Caco-2 (cell line): Measurements from ENCODE around the gene TPTE2. TPM values are rescaled to one million over a fixed set of nuclear protein-coding genes. Genes with fewer than 3 reads are reported as not detected.

Source experiments
- BruUV-seq: library from RNA; stranded (reverse); fragments of 400-500 nt; replicated peaks from 2 replicates; lab custom pipeline; 2021; lab: Mats Ljungman, UMichigan
- CTCF ChIA-PET: fragments of 300-600 bp; sonication (Branson Sonifier 250); formaldehyde crosslinking; loops from one replicate; lab custom pipeline; 2022; ENCODE audit warnings: antibody characterized with exemption; lab: Charles Lee
- POLR2A ChIA-PET: fragments of 300-600 bp; sonication (Branson Sonifier 250); formaldehyde crosslinking; loops from one replicate; lab custom pipeline; 2022; ENCODE audit warnings: antibody characterized with exemption; lab: Charles Lee
- DNase-seq, 2 experiments: peaks; one replicate each; pipeline versions ENCODE4 v3.0.0 to v3.0.0-alpha.2; 2020 to 2022
- H3K27me3 ChIP-seq: replicated peaks from 2 replicates; pipeline ENCODE4 v1.6.0; 2011; ENCODE audit warnings: low read length; ENCODE audit not compliant: control insufficient read depth, insufficient read depth
- H3K36me3 ChIP-seq: 2 replicates; pipeline ENCODE4 v1.5.1; 2011; ENCODE audit warnings: low read length; ENCODE audit not compliant: control insufficient read depth, insufficient read depth
- H3K4me1 ChIP-seq: fragments of 250-450 bp; sonication (Bioruptor Pico); 2 replicates; pipeline ENCODE4 v1.5.1; 2020; ENCODE audit warnings: mild to moderate bottlenecking
- H3K4me3 ChIP-seq: 2 replicates; pipeline ENCODE4 v1.5.1; 2011; ENCODE audit warnings: low read depth, mild to moderate bottlenecking, control low read depth, low read length
- H3K9me3 ChIP-seq: fragments of 250-450 bp; sonication (Bioruptor Pico); 2 replicates; pipeline ENCODE4 v1.5.1; 2020; ENCODE audit warnings: mild to moderate bottlenecking, moderate library complexity
- H3K27ac Mint-ChIP-seq: one replicate; pipeline ENCODE4 v1.8.0; 2022; ENCODE audit warnings: mixed read lengths; ENCODE audit not compliant: unreplicated experiment
- H3K27me3 Mint-ChIP-seq: one replicate; pipeline ENCODE4 v1.8.0; 2022; ENCODE audit warnings: mixed read lengths; ENCODE audit not compliant: insufficient read depth, unreplicated experiment
- H3K36me3 Mint-ChIP-seq: one replicate; pipeline ENCODE4 v1.8.0; 2022; ENCODE audit warnings: mild to moderate bottlenecking, mixed read lengths; ENCODE audit not compliant: insufficient read depth, unreplicated experiment
- H3K4me1 Mint-ChIP-seq: one replicate; pipeline ENCODE4 v1.8.0; 2022; ENCODE audit warnings: low read depth, mixed read lengths; ENCODE audit not compliant: unreplicated experiment
- H3K4me3 Mint-ChIP-seq: one replicate; pipeline ENCODE4 v1.8.0; 2022; ENCODE audit warnings: mild to moderate bottlenecking, moderate library complexity, mixed read lengths; ENCODE audit not compliant: unreplicated experiment
- H3K9me3 Mint-ChIP-seq: one replicate; pipeline ENCODE4 v1.8.0; 2022; ENCODE audit warnings: mixed read lengths; ENCODE audit not compliant: unreplicated experiment
- CTCF ChIP-seq, 2 experiments: fragments of 200-600 bp in 1 of 2; IDR thresholded peaks; 1 replicate in 1 of 2; 2 replicates in 1 of 2; pipeline versions ENCODE4 v1.5.1 to v1.8.0; 2011 to 2022; ENCODE audit warnings: antibody characterized with exemption in 1 of 2, control low read depth in 1 of 2, inconsistent platforms in 1 of 2, low read depth in 1 of 2, low read length in 1 of 2, mild to moderate bottlenecking in 1 of 2, moderate library complexity in 1 of 2; ENCODE audit not compliant: insufficient read depth in 1 of 2, severe bottlenecking in 1 of 2, unreplicated experiment in 1 of 2
- intact Hi-C: fragments of 100-400 bp; cut with micrococcal nuclease; formaldehyde crosslinking; loops from one replicate; pipeline ENCODE4 v1.10.0; 2022; ENCODE audit not compliant: unreplicated experiment
- total RNA-seq: library from RNA; stranded (reverse); gene quantifications from 2 replicates; pipeline ENCODE4 v1.2.3, GENCODE V29; 2022

TPTE2 gene
- total RNA-seq, 1 experiment from 2014 or later: not detected

DNA sequence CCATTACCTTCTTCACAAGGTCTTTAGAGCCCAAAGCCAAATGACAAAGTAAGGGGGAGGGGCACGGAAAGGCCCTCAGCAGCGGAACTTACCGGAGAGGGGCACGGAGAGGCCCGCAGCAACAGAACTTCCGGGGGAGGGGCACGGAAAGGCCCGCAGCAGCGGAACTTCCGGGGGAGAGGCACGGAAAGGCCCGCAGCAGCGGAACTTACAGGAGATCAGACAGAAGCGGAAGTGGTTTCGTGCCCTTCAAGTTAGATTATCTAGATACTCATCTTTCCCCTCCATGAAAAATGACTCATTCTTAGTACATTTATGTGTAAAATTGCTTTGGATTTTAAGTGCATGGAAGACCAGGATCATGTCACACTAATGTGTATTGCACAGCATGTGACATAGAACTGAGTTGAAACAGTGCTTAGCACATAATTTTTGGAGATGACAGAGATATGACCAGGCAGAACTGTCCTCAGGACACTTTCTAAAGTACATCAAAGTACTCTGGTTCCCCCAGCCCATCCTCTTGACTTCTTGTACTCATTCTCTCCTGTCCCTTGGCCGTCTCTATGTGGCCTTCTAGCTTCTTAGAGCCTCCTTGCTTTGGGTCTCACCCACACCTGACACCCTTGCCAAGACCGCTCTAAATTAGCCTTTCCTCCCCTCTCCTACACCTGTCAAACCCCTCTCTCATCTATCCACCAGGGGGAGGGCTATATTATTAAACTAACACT, 25.7 kb upstream of the TPTE2 start:
- Mint-ChIP-seq H3K36me3 (no peaks in the 10 kb centered on the region), H3K9me3 (no peaks in the 10 kb centered on the region), H3K4me1 (peaks cover 6% of the 10 kb centered on the region), H3K27ac (no peak overlapping the region), H3K27me3 (no peaks in the 10 kb centered on the region), H3K4me3 (no peak overlapping the region)
- peak in 1 of 2 experiments; percentile 41 for DNase-seq
- TF ChIP-seq CTCF (IDR thresholded peaks at IDR 0.05; ENCODE audit: insufficient read depth in 1 of 2, low read depth in 1 of 2, low read length in 1 of 2, severe bottlenecking in 1 of 2, unreplicated experiment in 1 of 2): no peak
- CTCF ChIA-PET: interaction anchor here (1.0 to 1.5 kb wide), 3 partner anchors 31 to 498 kb away, joined by 5 to 10 read pairs (median 6); partner anchors contain the start of gene MPHOSPH8
- Histone ChIP-seq H3K4me1 (no peaks in the 10 kb centered on the region), H3K4me3 (no peak overlapping the region), H3K36me3 (no peaks in the 10 kb centered on the region), H3K9me3 (no peaks in the 10 kb centered on the region), H3K27me3 (no peaks in the 10 kb centered on the region)
- BruUV-seq: no TSS peak
- POLR2A ChIA-PET: no interaction called here
- intact Hi-C loops: loop anchor here (1.0 to 10.0 kb wide), 5 partner anchors 32 to 498 kb away; no protein-coding TSS in a partner anchor

DNA sequence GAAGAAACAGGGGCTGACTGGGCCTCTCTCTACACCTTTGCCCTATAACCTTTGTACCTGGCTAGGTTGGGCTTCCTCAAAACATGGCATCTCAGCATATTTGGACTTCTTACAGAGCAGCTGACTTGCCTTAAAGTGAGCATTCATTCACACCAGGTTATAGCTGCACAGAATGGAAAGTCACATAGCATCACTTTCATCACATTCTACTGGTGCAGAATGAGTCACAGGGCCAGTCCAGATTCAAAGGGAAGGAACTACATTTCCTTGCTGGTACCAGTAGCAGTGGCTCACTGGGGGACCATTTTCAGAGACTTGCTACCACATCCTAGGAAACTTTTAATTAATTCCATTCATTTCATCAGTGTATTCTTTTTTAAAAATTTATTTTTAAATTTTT, 20.3 kb upstream of the TPTE2 start:
- CTCF ChIA-PET: no interaction called here
- H3K4me3 Mint-ChIP-seq: no peak overlapping the region
- Histone ChIP-seq H3K36me3 (no peaks in the 10 kb centered on the region; the same call in 1 of the 2 replicates), H3K4me3 (no peak overlapping the region), H3K4me1 (no peaks in the 10 kb centered on the region), H3K9me3 (no peaks in the 10 kb centered on the region), H3K27me3 (no peaks in the 10 kb centered on the region)
- BruUV-seq: no TSS peak
- no peaks in the 10 kb centered on the region for H3K36me3 Mint-ChIP-seq
- POLR2A ChIA-PET: no interaction called here
- H3K9me3 Mint-ChIP-seq: no peaks in the 10 kb centered on the region
- H3K27ac Mint-ChIP-seq: no peak overlapping the region
- H3K27me3 Mint-ChIP-seq: no peaks in the 10 kb centered on the region
- intact Hi-C loops: loop anchor here (10.0 kb wide), 2 partner anchors 137 to 427 kb away; no protein-coding TSS in a partner anchor
- no peak for TF ChIP-seq CTCF (IDR thresholded peaks at IDR 0.05; ENCODE audit: insufficient read depth in 1 of 2, low read depth in 1 of 2, low read length in 1 of 2, severe bottlenecking in 1 of 2, unreplicated experiment in 1 of 2)
- DNase-seq: no peak
- H3K4me1 Mint-ChIP-seq: no peaks in the 10 kb centered on the region

- H3K36me3 ChIP-seq: no peaks in the 10 kb centered on the region; the same call in 1 of the 2 replicates
These were observed 13.9 kb upstream of the TPTE2 start for GRCh38 chr13:19575230-19575629.

More at GRCh38 chr13:19575230-19575629, 13.9 kb upstream of the TPTE2 start:
- no peaks in the 10 kb centered on the region for H3K36me3 Mint-ChIP-seq
- H3K27me3 ChIP-seq: no peaks in the 10 kb centered on the region
- H3K4me3 Mint-ChIP-seq: no peak overlapping the region
- H3K4me1 ChIP-seq: no peaks in the 10 kb centered on the region
- no peaks in the 10 kb centered on the region for H3K4me1 Mint-ChIP-seq
- no TSS peak for BruUV-seq
- ChIA-PET POLR2A (no interaction called here), CTCF (no interaction called here)
- no peak for TF ChIP-seq CTCF (IDR thresholded peaks at IDR 0.05; ENCODE audit: insufficient read depth in 1 of 2, low read depth in 1 of 2, low read length in 1 of 2, severe bottlenecking in 1 of 2, unreplicated experiment in 1 of 2)
- H3K9me3 Mint-ChIP-seq: no peaks in the 10 kb centered on the region
- no peak for DNase-seq
- no peaks in the 10 kb centered on the region for H3K27me3 Mint-ChIP-seq
- no peaks in the 10 kb centered on the region for H3K9me3 ChIP-seq
- H3K4me3 ChIP-seq: no peak overlapping the region
- H3K27ac Mint-ChIP-seq: no peak overlapping the region
- intact Hi-C loops: no loop called here
